ENCODE data around the gene RPL32. TPM values are rescaled to one million over a fixed set of nuclear protein-coding genes. Genes with fewer than 3 reads are reported as not detected.

Gene RPL32
- total and polyA plus RNA-seq, 2 of the 4 experiments (the other 2 are of a cell fraction) = 566 to 1,856 TPM

DNA sequence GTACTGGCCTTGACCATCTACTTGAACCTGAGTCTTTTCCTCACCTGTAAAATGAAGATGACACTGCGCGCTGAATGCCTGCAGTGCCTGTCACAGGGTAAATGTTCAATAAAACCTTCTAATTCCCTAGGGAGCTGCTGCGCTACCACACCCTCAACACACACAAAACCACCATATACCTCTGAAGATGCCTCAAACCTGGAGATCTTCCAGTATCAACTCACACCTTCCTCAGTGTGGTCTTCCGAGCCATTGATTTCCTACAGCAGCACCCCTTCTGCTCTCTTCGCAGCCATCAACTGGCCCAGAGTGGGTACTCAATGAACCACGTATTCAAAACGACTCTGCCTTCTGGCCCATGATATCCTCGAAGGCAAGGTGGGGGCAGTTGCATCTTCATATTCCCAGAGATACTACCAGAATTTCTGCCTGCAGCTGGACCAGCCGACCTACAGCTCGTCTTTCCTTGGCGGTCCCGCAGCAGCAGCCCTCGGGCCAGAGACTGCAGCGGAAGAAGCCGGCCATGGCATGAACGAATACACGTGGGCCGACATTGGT, 695 bp downstream of the RPL32 start:
- peak overlapping the region; percentile 85 for H3K27ac ChIP-seq (ENCODE audit: insufficient read depth, low read length)
- BruUV-seq (replicated peaks) = no TSS peak
- peaks cover 24 to 52% of the 10 kb centered on the region in 2 experiments for H3K79me1 ChIP-seq (ENCODE audit: low read depth in 1 of 2, low read length in 2 of 2)
- no peak overlapping the region for H3K18ac ChIP-seq (ENCODE audit: low read depth, low read length)
- WGBS, 2 experiments (ENCODE audit: extremely low coverage in 2 of 2, insufficient read length in 1 of 2) = 8% methylated on average over 6 of the region's 18 CpGs; no CpG with 5 or more reads in 1 of the 2 experiments
- dilution Hi-C loops (cut with HindIII; ENCODE audit: low sequenced_read_pairs, unreplicated experiment) = no loop called here
- peaks cover 18% of the 10 kb centered on the region for H3K9me1 ChIP-seq (ENCODE audit: insufficient read depth, low read length)
- peak overlapping the region; percentile 96 for H3K14ac ChIP-seq (replicated peaks; ENCODE audit: low read depth, low read length)
- ChIA-PET POLR2A (ENCODE audit: unreplicated experiment) (interaction anchor here (0.9 kb wide), 1 partner anchor 13 kb away, joined by 14 read pairs; no protein-coding TSS in a partner anchor), CTCF (interaction anchor here (1.9 kb wide), 1 partner anchor 9 kb away, joined by 8 read pairs; no protein-coding TSS in a partner anchor)
- peak overlapping the region; percentile 2; the same call in 1 of the 2 replicates for H4K5ac ChIP-seq (ENCODE audit: low read depth, low read length)
- H3K4me3 ChIP-seq (ENCODE audit: insufficient read depth, low read depth, low read length) = peak overlapping the region; percentile 83
- ATAC-seq (ENCODE audit: low read depth) = peak; percentile 36
- no peaks in the 10 kb centered on the region for H3K27me3 ChIP-seq (ENCODE audit: control insufficient read depth, insufficient read depth, low read length)
- peak overlapping the region; percentile 70 for H3K4me2 ChIP-seq (ENCODE audit: low read depth, low read length)
- H2AK9ac ChIP-seq (replicated peaks; ENCODE audit: low read depth, low read length, poor library complexity) = peak overlapping the region; percentile 100
- peak overlapping the region; percentile 80 for H3K56ac ChIP-seq (ENCODE audit: extremely low read depth, insufficient read depth, low read length)
- H2BK20ac ChIP-seq (ENCODE audit: low read depth, low read length) = no peak overlapping the region; the same call in 1 of the 2 replicates
- peak overlapping the region; percentile 87 for H3K23ac ChIP-seq (ENCODE audit: low read depth, low read length)
- intact Hi-C loops (cut with micrococcal nuclease) = loop anchor here (1.0 to 2.0 kb wide), 3 partner anchors 13 to 52 kb away; no protein-coding TSS in a partner anchor
- peak overlapping the region; percentile 82 for H4K91ac ChIP-seq (ENCODE audit: insufficient read depth, low read depth, low read length)
- TF ChIP-seq, protein P1, sequence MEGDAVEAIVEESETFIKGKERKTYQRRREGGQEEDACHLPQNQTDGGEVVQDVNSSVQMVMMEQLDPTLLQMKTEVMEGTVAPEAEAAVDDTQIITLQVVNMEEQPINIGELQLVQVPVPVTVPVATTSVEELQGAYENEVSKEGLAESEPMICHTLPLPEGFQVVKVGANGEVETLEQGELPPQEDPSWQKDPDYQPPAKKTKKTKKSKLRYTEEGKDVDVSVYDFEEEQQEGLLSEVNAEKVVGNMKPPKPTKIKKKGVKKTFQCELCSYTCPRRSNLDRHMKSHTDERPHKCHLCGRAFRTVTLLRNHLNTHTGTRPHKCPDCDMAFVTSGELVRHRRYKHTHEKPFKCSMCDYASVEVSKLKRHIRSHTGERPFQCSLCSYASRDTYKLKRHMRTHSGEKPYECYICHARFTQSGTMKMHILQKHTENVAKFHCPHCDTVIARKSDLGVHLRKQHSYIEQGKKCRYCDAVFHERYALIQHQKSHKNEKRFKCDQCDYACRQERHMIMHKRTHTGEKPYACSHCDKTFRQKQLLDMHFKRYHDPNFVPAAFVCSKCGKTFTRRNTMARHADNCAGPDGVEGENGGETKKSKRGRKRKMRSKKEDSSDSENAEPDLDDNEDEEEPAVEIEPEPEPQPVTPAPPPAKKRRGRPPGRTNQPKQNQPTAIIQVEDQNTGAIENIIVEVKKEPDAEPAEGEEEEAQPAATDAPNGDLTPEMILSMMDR (conservative IDR thresholded peaks at IDR 0.05; ENCODE audit: low read depth, low read length) = no peak
- TF ChIP-seq, protein P2, sequence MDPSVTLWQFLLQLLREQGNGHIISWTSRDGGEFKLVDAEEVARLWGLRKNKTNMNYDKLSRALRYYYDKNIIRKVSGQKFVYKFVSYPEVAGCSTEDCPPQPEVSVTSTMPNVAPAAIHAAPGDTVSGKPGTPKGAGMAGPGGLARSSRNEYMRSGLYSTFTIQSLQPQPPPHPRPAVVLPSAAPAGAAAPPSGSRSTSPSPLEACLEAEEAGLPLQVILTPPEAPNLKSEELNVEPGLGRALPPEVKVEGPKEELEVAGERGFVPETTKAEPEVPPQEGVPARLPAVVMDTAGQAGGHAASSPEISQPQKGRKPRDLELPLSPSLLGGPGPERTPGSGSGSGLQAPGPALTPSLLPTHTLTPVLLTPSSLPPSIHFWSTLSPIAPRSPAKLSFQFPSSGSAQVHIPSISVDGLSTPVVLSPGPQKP (IDR thresholded peaks at IDR 0.05; ENCODE audit: borderline replicate concordance, low read depth, low read length) = no peak
- TF ChIP-seq MXI1 (IDR thresholded peaks at IDR 0.05; ENCODE audit: borderline replicate concordance, low read depth, low read length) (peak; percentile 92), FOS (IDR thresholded peaks at IDR 0.05; ENCODE audit: low read depth, low read length) (no peak)
- no peak for DNase-seq
- peak overlapping the region; percentile 93 for H3K4ac ChIP-seq (ENCODE audit: low read depth, low read length)
- H3K4me1 ChIP-seq (ENCODE audit: control insufficient read depth, insufficient read depth, low read length) = peaks cover 13% of the 10 kb centered on the region
- in situ Hi-C loops (cut with MboI; ENCODE audit: low sequenced_read_pairs) = no loop called here
- H3K36me3 ChIP-seq (ENCODE audit: control insufficient read depth, insufficient read depth, low read length) = peaks cover 39% of the 10 kb centered on the region
- no peak overlapping the region; the same call in 1 of the 2 replicates for H2BK120ac ChIP-seq (ENCODE audit: low read depth, low read length)
- H3K9ac ChIP-seq (ENCODE audit: low read depth, low read length) = peak overlapping the region; percentile 88
- H2BK5ac ChIP-seq (ENCODE audit: low read depth, low read length, poor library complexity, severe bottlenecking) = peak overlapping the region; percentile 89
- H2BK15ac ChIP-seq (ENCODE audit: low read depth, low read length) = no peak overlapping the region
- H3K9me3 ChIP-seq (ENCODE audit: control insufficient read depth, insufficient read depth, low read length) = no peaks in the 10 kb centered on the region
- peaks cover 57% of the 10 kb centered on the region for H4K20me1 ChIP-seq (ENCODE audit: insufficient read depth, low read length)
- peak overlapping the region; percentile 94 for H2AFZ ChIP-seq (replicated peaks; ENCODE audit: low read length, poor library complexity)
- peak overlapping the region; percentile 31 to 97; a peak in 3 of 4 replicates for H4K8ac ChIP-seq (ENCODE audit: low read depth in 2 of 2, low read length in 2 of 2)
- peak overlapping the region; percentile 85 for H2AK5ac ChIP-seq (ENCODE audit: low read depth, low read length)
